ENCODE measurements around the gene NCOA7. TPM values are rescaled to one million over a fixed set of nuclear protein-coding genes. Genes with fewer than 3 reads are reported as not detected.

The NCOA7 gene
- total and polyA plus RNA-seq, 2 of the 8 experiments (the other 6 are each of a cell fraction or from before 2014, with no cell fraction given) = 2.6 to 10.7 TPM

DNA sequence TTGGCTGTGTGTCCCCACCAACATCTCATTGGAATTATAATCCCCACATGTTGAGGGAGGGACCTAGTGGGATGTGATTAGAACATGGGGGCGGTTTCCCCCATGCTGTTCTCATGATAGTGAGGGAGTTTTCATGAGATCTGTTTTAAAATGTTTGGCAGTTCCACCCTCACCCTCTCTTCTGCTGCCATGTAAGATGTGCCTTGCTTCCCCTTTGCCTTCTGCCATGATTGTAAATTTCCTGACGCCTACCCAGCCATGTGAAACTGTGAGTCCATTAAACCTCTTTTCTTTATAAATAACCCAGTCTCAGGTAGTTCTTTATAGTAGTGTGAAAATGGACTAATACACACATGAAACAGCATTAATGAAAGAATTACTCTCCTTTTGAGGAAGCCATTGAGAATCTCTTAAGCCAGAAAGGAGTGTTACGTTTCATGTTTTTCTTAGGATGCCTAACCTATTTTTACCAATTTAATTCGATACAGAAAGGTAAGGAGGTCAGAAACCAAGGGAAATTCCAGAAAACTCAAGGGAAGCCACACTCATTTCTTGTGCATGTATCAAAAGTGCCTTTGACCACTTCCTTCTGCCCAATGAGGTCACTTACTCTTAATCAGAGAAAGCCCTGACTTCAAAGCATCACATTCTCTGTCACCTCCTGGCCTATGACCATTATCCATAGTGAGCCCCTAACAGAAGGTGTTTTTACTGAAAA is 141.1 kb downstream of the NCOA7 start (continued):
- no peak for TF ChIP-seq TBP (IDR thresholded peaks at IDR 0.05; ENCODE audit: low read depth, low read length)
- no peak for TF ChIP-seq POLR2A (IDR thresholded peaks at IDR 0.05; ENCODE audit: control extremely low read depth in 1 of 2, low read depth in 2 of 2, low read length in 2 of 2)
- no peak for TF ChIP-seq EP300 (IDR thresholded peaks at IDR 0.05; ENCODE audit: borderline replicate concordance in 1 of 2, low read depth in 2 of 2, low read length in 2 of 2)
- no peak for TF ChIP-seq CBX5 (IDR thresholded peaks at IDR 0.05; ENCODE audit: low read depth, low read length)
